Left ventricle myocardium inferior (tissue), 1 donor: Measurements from ENCODE around the gene NOXO1. TPM values are rescaled to one million over a fixed set of nuclear protein-coding genes. Genes with fewer than 3 reads are reported as not detected.

Source experiments
- DNase-seq: peaks from one replicate; pipeline ENCODE4 v3.0.0-alpha.2; 2020
- H3K27ac ChIP-seq: fragments of 200-600 bp; replicated peaks from 2 replicates; pipeline ENCODE4 v1.8.0; 2021
- H3K27me3 ChIP-seq: fragments of 200-600 bp; 2 replicates; pipeline ENCODE4 v1.8.0; 2021; ENCODE audit warnings: low read depth
- H3K36me3 ChIP-seq: fragments of 200-600 bp; 2 replicates; pipeline ENCODE4 v1.8.0; 2021
- H3K4me1 ChIP-seq: fragments of 200-600 bp; 2 replicates; pipeline ENCODE4 v1.8.0; 2021
- H3K4me3 ChIP-seq: fragments of 200-600 bp; 2 replicates; pipeline ENCODE4 v1.8.0; 2021; ENCODE audit warnings: mild to moderate bottlenecking, moderate library complexity
- H3K9me3 ChIP-seq: fragments of 200-600 bp; replicated peaks from 2 replicates; pipeline ENCODE4 v1.8.0; 2021
- CTCF ChIP-seq: fragments of 200-600 bp; IDR thresholded peaks from 2 replicates; pipeline ENCODE4 v1.8.0; 2021; ENCODE audit warnings: antibody characterized with exemption, mild to moderate bottlenecking, borderline replicate concordance
- intact Hi-C: fragments of 100-400 bp; cut with micrococcal nuclease; formaldehyde crosslinking; loops from one replicate; pipeline ENCODE4 v1.11.0; 2022
- total RNA-seq: library from RNA; stranded (reverse); fragmentation: NEBNext Ultra II Directional; extraction: Animal tissue kit (Norgen Biotek cat#: 25700); gene quantifications from one replicate; pipeline ENCODE4 v1.2.1, GENCODE V29; 2021
- donor health status: DM: no; HTN: yes; CAD: no; lungs with severe emphysema.

Gene NOXO1
- total RNA-seq, 1 donor from 2014 or later = not detected

GRCh38 chr16:1991135-1991551 lies 9.9 kb upstream of the NOXO1 start:
- H3K27ac ChIP-seq = no peak overlapping the region
- H3K9me3 ChIP-seq = peaks cover 4% of the 10 kb centered on the region
- H3K27me3 ChIP-seq = peaks cover 47% of the 10 kb centered on the region
- peak overlapping the region; percentile 66 for H3K4me3 ChIP-seq
- peaks cover 31% of the 10 kb centered on the region for H3K4me1 ChIP-seq
- intact Hi-C loops = no loop called here
- DNase-seq = no peak
- TF ChIP-seq CTCF = no peak
- peaks cover 12% of the 10 kb centered on the region for H3K36me3 ChIP-seq

GRCh38 chr16:1990351-1991134 lies 9.3 kb upstream of the NOXO1 start:
- Histone ChIP-seq H3K9me3 (peaks cover 4% of the 10 kb centered on the region), H3K4me1 (peaks cover 36% of the 10 kb centered on the region), H3K27ac (no peak overlapping the region), H3K4me3 (peak overlapping the region; percentile 66), H3K36me3 (peaks cover 18% of the 10 kb centered on the region), H3K27me3 (peaks cover 47% of the 10 kb centered on the region)
- DNase-seq = no peak
- intact Hi-C loops = no loop called here
- no peak for TF ChIP-seq CTCF

- intact Hi-C loops = no loop called here
- H3K4me3 ChIP-seq = peak overlapping the region; percentile 66
- TF ChIP-seq CTCF = no peak
- peaks cover 4% of the 10 kb centered on the region for H3K9me3 ChIP-seq
- peaks cover 21% of the 10 kb centered on the region for H3K36me3 ChIP-seq
- DNase-seq = no peak
- no peak overlapping the region for H3K27ac ChIP-seq
- peaks cover 47% of the 10 kb centered on the region for H3K27me3 ChIP-seq
- peaks cover 41% of the 10 kb centered on the region for H3K4me1 ChIP-seq
Measured at GRCh38 chr16:1990101-1990350, 8.8 kb upstream of the NOXO1 start.

GRCh38 chr16:1989209-1990100 lies 8.2 kb upstream of the NOXO1 start, which contains the start of gene SYNGR3:
SYNGR3 (plus strand) TSS chr16:1989970; CDS start chr16:1990103, 133 bp downstream.
- H3K9me3 ChIP-seq = peaks cover 4% of the 10 kb centered on the region
- H3K4me3 ChIP-seq = peak within 1 kb of the TSS; percentile 66
- peaks cover 47% of the 10 kb centered on the region for H3K27me3 ChIP-seq
- no peak for TF ChIP-seq CTCF
- H3K4me1 ChIP-seq = peaks cover 46% of the 10 kb centered on the region
- no peak for DNase-seq
- H3K27ac ChIP-seq = no peak within 1 kb of the TSS
- H3K36me3 ChIP-seq = peaks cover 21% of the 10 kb centered on the region
- intact Hi-C loops = no loop called here

GRCh38 chr16:1987198-1987597 lies 5.9 kb upstream of the NOXO1 start:
- no peak overlapping the region for H3K4me3 ChIP-seq
- H3K36me3 ChIP-seq = peaks cover 21% of the 10 kb centered on the region
- DNase-seq = no peak
- peaks cover 55% of the 10 kb centered on the region for H3K27me3 ChIP-seq
- intact Hi-C loops = no loop called here
- no peaks in the 10 kb centered on the region for H3K9me3 ChIP-seq
- H3K4me1 ChIP-seq = peaks cover 55% of the 10 kb centered on the region
- no peak overlapping the region for H3K27ac ChIP-seq
- TF ChIP-seq CTCF = no peak
